HG03558 (cell line): Measurements from ENCODE around the gene RPS3.

Experiments used
- ATAC-seq: cut with Tn5 transposase; IDR thresholded peaks from one replicate; pipeline ENCODE4 v1.9.1; 2021; ENCODE audit warnings: moderate number of reproducible peaks; ENCODE audit not compliant: unreplicated experiment; ENCODE audit errors: extremely low read depth

The RPS3 gene

GRCh38 chr11:75450826-75451821 lies 51.8 kb downstream of the RPS3 start:
- no peak for ATAC-seq

- ATAC-seq = no peak
Observed at GRCh38 chr11:75453916-75454655, 54.8 kb downstream of the RPS3 start.

GRCh38 chr11:75454987-75455386 lies 55.7 kb downstream of the RPS3 start:
- no peak for ATAC-seq
